HG02610 (cell line): ENCODE measurements around the gene PPM1L.
A peak's percentile ranks its signal among the peaks of the same experiment; 100 is the strongest.

Experiments
- ATAC-seq: cut with Tn5 transposase; IDR thresholded peaks from one replicate; pipeline ENCODE4 v1.9.1; 2021; ENCODE audit warnings: mild to moderate bottlenecking, moderate library complexity; ENCODE audit not compliant: unreplicated experiment

PPM1L gene

GRCh38 chr3:160921020-160921635 lies 165.1 kb downstream of the PPM1L start:
- ATAC-seq = no peak

GRCh38 chr3:160924776-160925175 lies 168.7 kb downstream of the PPM1L start:
- no peak for ATAC-seq

- ATAC-seq = no peak
These were observed 171.6 kb downstream of the PPM1L start for GRCh38 chr3:160927620-160928019.

- no peak for ATAC-seq
These were observed 172.2 kb downstream of the PPM1L start for GRCh38 chr3:160928183-160928726.

GRCh38 chr3:160929595-160929994 lies 173.6 kb downstream of the PPM1L start:
- no peak for ATAC-seq

- ATAC-seq = no peak
These were observed 175.4 kb downstream of the PPM1L start for GRCh38 chr3:160931474-160931873.

GRCh38 chr3:160935413-160936095 lies 179.5 kb downstream of the PPM1L start:
- no peak for ATAC-seq

GRCh38 chr3:160941885-160942494 lies 186.0 kb downstream of the PPM1L start:
- peak; percentile 89 for ATAC-seq

- no peak for ATAC-seq
These were observed 188.0 kb downstream of the PPM1L start for GRCh38 chr3:160943996-160944395.

GRCh38 chr3:160945336-160945735 lies 189.3 kb downstream of the PPM1L start:
- no peak for ATAC-seq

- no peak for ATAC-seq
These were observed 192.2 kb downstream of the PPM1L start for GRCh38 chr3:160948273-160948672.

GRCh38 chr3:160949460-160949859 lies 193.4 kb downstream of the PPM1L start:
- ATAC-seq = no peak

- no peak for ATAC-seq
These were observed 194.5 kb downstream of the PPM1L start for GRCh38 chr3:160950542-160950941.

GRCh38 chr3:160950954-160951353 lies 194.9 kb downstream of the PPM1L start:
- no peak for ATAC-seq

- ATAC-seq = no peak
These were observed 195.8 kb downstream of the PPM1L start for GRCh38 chr3:160951642-160952487.

GRCh38 chr3:160953686-160954085 lies 197.7 kb downstream of the PPM1L start:
- no peak for ATAC-seq

GRCh38 chr3:160956785-160957184 lies 200.8 kb downstream of the PPM1L start:
- ATAC-seq = peak; percentile 77

- no peak for ATAC-seq
These were observed 204.5 kb downstream of the PPM1L start for GRCh38 chr3:160960568-160960967.

GRCh38 chr3:160963949-160964348 lies 207.9 kb downstream of the PPM1L start:
- no peak for ATAC-seq

- ATAC-seq = no peak
These were observed 212.7 kb downstream of the PPM1L start for GRCh38 chr3:160968761-160969160.
